GM19372 (cell line): ENCODE data around the gene GLTP.

Experiments
- ATAC-seq: cut with Tn5 transposase; IDR thresholded peaks from one replicate; pipeline ENCODE4 v1.9.1; 2021; ENCODE audit warnings: mild to moderate bottlenecking, low read depth, moderate library complexity; ENCODE audit not compliant: unreplicated experiment

GLTP gene

GRCh38 chr12:109847142-109847735 lies 33.1 kb downstream of the GLTP start:
- ATAC-seq, result no peak

GRCh38 chr12:109845824-109846205 lies 34.5 kb downstream of the GLTP start:
- no peak for ATAC-seq

GRCh38 chr12:109844983-109845823 lies 35.1 kb downstream of the GLTP start:
- peak; percentile 80 for ATAC-seq

- ATAC-seq, result no peak
Measured at GRCh38 chr12:109844091-109844490, 36.2 kb downstream of the GLTP start.

- no peak for ATAC-seq
Measured at GRCh38 chr12:109842021-109842420, 38.3 kb downstream of the GLTP start.

- no peak for ATAC-seq
Measured at GRCh38 chr12:109841356-109841755, 39.0 kb downstream of the GLTP start.

- no peak for ATAC-seq
Measured at GRCh38 chr12:109840305-109841074, 39.9 kb downstream of the GLTP start.

- ATAC-seq, result no peak
Measured at GRCh38 chr12:109839444-109839843, 40.9 kb downstream of the GLTP start.

- ATAC-seq, result no peak
Measured at GRCh38 chr12:109836916-109837315, 43.4 kb downstream of the GLTP start.

- no peak for ATAC-seq
Measured at GRCh38 chr12:109835827-109836226, 44.5 kb downstream of the GLTP start.

GRCh38 chr12:109833307-109834189 lies 46.8 kb downstream of the GLTP start, which contains the start of gene TRPV4:
TSS of gene TRPV4 (minus strand) at chr12:109833398. CDS start at chr12:109814796, 18,602 bp downstream.
- ATAC-seq, result no peak

- no peak for ATAC-seq
Measured at GRCh38 chr12:109832541-109833306, 47.6 kb downstream of the GLTP start.

- ATAC-seq, result no peak
Measured at GRCh38 chr12:109831929-109832328, 48.4 kb downstream of the GLTP start.

GRCh38 chr12:109831365-109831764 lies 49.0 kb downstream of the GLTP start:
- ATAC-seq, result no peak

GRCh38 chr12:109830718-109831117 lies 49.6 kb downstream of the GLTP start:
- ATAC-seq, result no peak

- ATAC-seq, result no peak
Measured at GRCh38 chr12:109830267-109830666, 50.1 kb downstream of the GLTP start.

GRCh38 chr12:109829667-109830066 lies 50.7 kb downstream of the GLTP start:
- no peak for ATAC-seq

- ATAC-seq, result no peak
Measured at GRCh38 chr12:109828754-109829511, 51.4 kb downstream of the GLTP start.
